CD14-positive monocyte (primary cell): ENCODE data around the gene NCL. TPM values are rescaled to one million over a fixed set of nuclear protein-coding genes. Genes with fewer than 3 reads are reported as not detected.

Experiments used
- DNase-seq, 3 donors: peaks; one replicate each; pipeline ENCODE4 v3.0.0-alpha.2; 2011 to 2022
- H2AFZ ChIP-seq: 2 replicates; pipeline ENCODE4 v1.6.0; 2012; ENCODE audit warnings: mild to moderate bottlenecking, low read depth, low read length, inconsistent platforms; ENCODE audit not compliant: insufficient read depth, poor library complexity, severe bottlenecking
- H3K27ac ChIP-seq, 2 donors: 1 replicate in 1 of 2; 2 replicates in 1 of 2; pipeline ENCODE4 v1.5.1; 2012 to 2013; ENCODE audit warnings: low read length in 2 of 2, control low read depth in 1 of 2, inconsistent platforms in 1 of 2, low read depth in 1 of 2, mild to moderate bottlenecking in 1 of 2
- H3K27me3 ChIP-seq, 2 donors: one replicate each; pipeline versions ENCODE4 v1.6.0 to v1.6.1; 2011 to 2013; ENCODE audit warnings: low read length in 2 of 2; ENCODE audit not compliant: control insufficient read depth in 2 of 2, insufficient read depth in 2 of 2
- H3K36me3 ChIP-seq, 2 donors: replicated peaks in 1 of 2; 1 replicate in 1 of 2; 2 replicates in 1 of 2; pipeline versions ENCODE4 v1.5.1 to v1.6.1; 2012 to 2013; ENCODE audit warnings: low read length in 2 of 2, control low read depth in 1 of 2, inconsistent platforms in 1 of 2, mild to moderate bottlenecking in 1 of 2; ENCODE audit not compliant: insufficient read depth in 2 of 2, control insufficient read depth in 1 of 2
- H3K4me1 ChIP-seq, 2 donors: 1 replicate in 1 of 2; 2 replicates in 1 of 2; pipeline versions ENCODE4 v1.5.1 to v1.6.1; 2012 to 2013; ENCODE audit warnings: low read length in 2 of 2, control low read depth in 1 of 2, inconsistent platforms in 1 of 2, mild to moderate bottlenecking in 1 of 2, moderate library complexity in 1 of 2; ENCODE audit not compliant: insufficient read depth in 2 of 2, control insufficient read depth in 1 of 2
- H3K4me2 ChIP-seq: replicated peaks from 2 replicates; pipeline ENCODE3; 2012; ENCODE audit warnings: low read length, moderate library complexity, mild to moderate bottlenecking; ENCODE audit not compliant: poor library complexity, severe bottlenecking; ENCODE audit errors: extremely low read depth
- H3K4me3 ChIP-seq, 3 experiments: fragments of 200-600 bp in 1 of 3; sonication (generic) in 1 of 3; replicated peaks in 1 of 3; 1 replicate in 2 of 3; 2 replicates in 1 of 3; pipeline ENCODE4 v1.5.1; 2011 to 2013; ENCODE audit warnings: low read length in 3 of 3, mild to moderate bottlenecking in 3 of 3, control low read depth in 2 of 3, low read depth in 2 of 3, inconsistent platforms in 1 of 3, moderate library complexity in 1 of 3
- H3K79me2 ChIP-seq: 2 replicates; pipeline ENCODE4 v1.6.0; 2012; ENCODE audit warnings: mild to moderate bottlenecking, control low read depth, inconsistent platforms, low read length, moderate library complexity; ENCODE audit not compliant: insufficient read depth
- H3K9ac ChIP-seq: 2 replicates; pipeline ENCODE4 v1.6.0; 2017; ENCODE audit warnings: low read length, mild to moderate bottlenecking; ENCODE audit not compliant: insufficient read depth, poor library complexity, severe bottlenecking
- H3K9me3 ChIP-seq, 2 donors: replicated peaks in 1 of 2; 1 replicate in 1 of 2; 2 replicates in 1 of 2; pipeline versions ENCODE4 v1.5.1 to v1.6.1; 2012 to 2013; ENCODE audit warnings: low read length in 2 of 2, control low read depth in 1 of 2; ENCODE audit not compliant: control insufficient read depth in 1 of 2, insufficient read depth in 1 of 2
- H4K20me1 ChIP-seq: 2 replicates; pipeline ENCODE4 v1.6.0; 2012; ENCODE audit warnings: mild to moderate bottlenecking, low read length, control low read depth, moderate library complexity; ENCODE audit not compliant: insufficient read depth
- H3K27ac Mint-ChIP-seq, 7 donors: one replicate each; pipeline ENCODE4 v1.8.0; 2020; ENCODE audit warnings: mild to moderate bottlenecking in 7 of 7, mixed read lengths in 7 of 7, moderate library complexity in 6 of 7, inconsistent platforms in 2 of 7
- H3K27me3 Mint-ChIP-seq, 3 donors: one replicate each; pipeline ENCODE4 v1.8.0; 2021 to 2022; ENCODE audit warnings: low read depth in 3 of 3, mild to moderate bottlenecking in 3 of 3, mixed read lengths in 3 of 3, moderate library complexity in 3 of 3, inconsistent platforms in 1 of 3
- H3K36me3 Mint-ChIP-seq, 2 donors: one replicate each; pipeline ENCODE4 v1.8.0; 2020; ENCODE audit warnings: mixed read lengths in 2 of 2, inconsistent platforms in 1 of 2, mild to moderate bottlenecking in 1 of 2
- H3K4me1 Mint-ChIP-seq: one replicate; pipeline ENCODE4 v1.8.0; 2020; ENCODE audit warnings: mild to moderate bottlenecking, mixed read lengths
- H3K4me3 Mint-ChIP-seq, 2 donors: one replicate each; pipeline ENCODE4 v1.8.0; 2020; ENCODE audit warnings: mild to moderate bottlenecking in 2 of 2, mixed read lengths in 2 of 2, moderate library complexity in 1 of 2
- H3K9me3 Mint-ChIP-seq, 7 donors: one replicate each; pipeline ENCODE4 v1.8.0; 2020 to 2022; ENCODE audit warnings: mixed read lengths in 7 of 7, mild to moderate bottlenecking in 6 of 7, moderate library complexity in 6 of 7, inconsistent platforms in 2 of 7
- WGBS: methylation state at CpG from one replicate; pipeline ENCODE4 v1.1.5; 2013; ENCODE audit warnings: missing lambda C conversion rate; ENCODE audit not compliant: insufficient coverage; 5-methylcytosine and 5-hydroxymethylcytosine counted together
- intact Hi-C, 2 donors: fragments of 100-400 bp; cut with micrococcal nuclease; formaldehyde crosslinking; loops; one replicate each; pipeline versions ENCODE4 v1.15.0 to v1.15.1; 2023
- polyA plus RNA-seq, 3 donors: library from polyadenylated mRNA; depleted of rRNA in 1 of 3; unstranded in 2 of 3; stranded (reverse) in 1 of 3; fragments of 300-500 nt in 2 of 3; fragments of >200 nt in 1 of 3; fragmentation: Illumina TruSeq in 2 of 3; gene quantifications; 1 replicate in 2 of 3; 2 replicates in 1 of 3; pipeline ENCODE4 v1.2.3, GENCODE V29; 2012 to 2021
- TF ChIP-seq, protein P1 (sequence below): fragments of 200-600 bp; IDR thresholded peaks from one replicate; pipeline ENCODE4 v1.8.0; 2022; ENCODE audit warnings: antibody characterized with exemption, mild to moderate bottlenecking

Gene NCL
- polyA plus RNA-seq, 3 donors: 26.2 to 143 (median 106) TPM

DNA sequence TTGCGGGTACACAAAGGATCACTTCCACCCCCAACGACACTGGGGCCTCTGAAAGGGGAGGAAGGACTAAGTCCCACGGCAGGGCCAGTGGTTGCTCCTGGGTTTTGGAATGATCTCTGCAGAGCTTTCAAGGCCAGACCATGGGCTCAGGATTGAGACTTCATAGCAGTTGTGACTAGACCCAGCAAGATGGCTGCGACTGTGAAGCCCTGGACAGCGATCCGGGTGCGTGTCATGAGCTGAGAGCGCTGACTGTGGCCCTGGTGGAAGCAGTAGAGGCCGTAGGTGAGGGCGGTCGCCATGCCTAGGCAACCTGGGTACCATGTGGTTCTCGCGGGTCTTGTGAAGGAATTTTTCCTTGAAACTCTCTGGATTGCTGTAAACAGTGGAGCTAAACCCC, 27.3 kb downstream of the NCL start:
- no peaks in the 10 kb centered on the region for H3K36me3 ChIP-seq
- TF ChIP-seq, protein P1, sequence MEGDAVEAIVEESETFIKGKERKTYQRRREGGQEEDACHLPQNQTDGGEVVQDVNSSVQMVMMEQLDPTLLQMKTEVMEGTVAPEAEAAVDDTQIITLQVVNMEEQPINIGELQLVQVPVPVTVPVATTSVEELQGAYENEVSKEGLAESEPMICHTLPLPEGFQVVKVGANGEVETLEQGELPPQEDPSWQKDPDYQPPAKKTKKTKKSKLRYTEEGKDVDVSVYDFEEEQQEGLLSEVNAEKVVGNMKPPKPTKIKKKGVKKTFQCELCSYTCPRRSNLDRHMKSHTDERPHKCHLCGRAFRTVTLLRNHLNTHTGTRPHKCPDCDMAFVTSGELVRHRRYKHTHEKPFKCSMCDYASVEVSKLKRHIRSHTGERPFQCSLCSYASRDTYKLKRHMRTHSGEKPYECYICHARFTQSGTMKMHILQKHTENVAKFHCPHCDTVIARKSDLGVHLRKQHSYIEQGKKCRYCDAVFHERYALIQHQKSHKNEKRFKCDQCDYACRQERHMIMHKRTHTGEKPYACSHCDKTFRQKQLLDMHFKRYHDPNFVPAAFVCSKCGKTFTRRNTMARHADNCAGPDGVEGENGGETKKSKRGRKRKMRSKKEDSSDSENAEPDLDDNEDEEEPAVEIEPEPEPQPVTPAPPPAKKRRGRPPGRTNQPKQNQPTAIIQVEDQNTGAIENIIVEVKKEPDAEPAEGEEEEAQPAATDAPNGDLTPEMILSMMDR: no peak
- H3K4me1 ChIP-seq: no peaks in the 10 kb centered on the region
- Mint-ChIP-seq H3K9me3 (peaks cover 2 to 8% (median 3%) of the 10 kb centered on the region in 7 donors), H3K27ac (peak overlapping the region in 1 of 7 donors; percentile 13), H3K4me1 (no peaks in the 10 kb centered on the region), H3K36me3 (no peaks in the 10 kb centered on the region), H3K4me3 (no peak overlapping the region), H3K27me3 (peaks cover 0 to 3% (median 2%) of the 10 kb centered on the region in 3 donors)
- H4K20me1 ChIP-seq: no peaks in the 10 kb centered on the region
- WGBS: 99% methylated on average over 9 of the region's 13 CpGs
- no peak overlapping the region for H3K4me2 ChIP-seq
- no peaks in the 10 kb centered on the region for H3K27me3 ChIP-seq
- H3K27ac ChIP-seq: no peak overlapping the region
- intact Hi-C loops: no loop called here
- H3K9ac ChIP-seq: no peak overlapping the region
- H3K79me2 ChIP-seq: no peaks in the 10 kb centered on the region
- H3K4me3 ChIP-seq: no peak overlapping the region
- no peak for DNase-seq
- peaks cover 1 to 6% of the 10 kb centered on the region in 2 donors for H3K9me3 ChIP-seq
- no peak overlapping the region for H2AFZ ChIP-seq

DNA sequence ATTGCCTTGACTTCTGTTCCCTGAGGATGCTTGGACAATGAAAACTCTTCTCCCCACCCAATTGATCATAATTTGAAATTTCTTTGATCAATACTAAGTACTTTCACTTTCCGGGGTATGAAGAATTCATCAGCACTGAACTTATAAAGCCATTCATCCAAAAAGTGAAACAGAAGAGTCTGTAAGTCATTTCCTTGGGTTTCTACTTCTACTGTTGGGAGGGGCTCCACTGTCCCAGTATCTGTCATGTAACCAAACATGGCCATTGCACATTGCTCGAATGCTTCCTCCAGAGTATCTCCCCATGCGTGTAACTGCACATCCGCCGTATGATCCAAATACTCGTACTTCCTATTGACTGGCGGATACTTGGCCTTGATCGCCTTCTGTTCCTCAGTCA, 30.3 kb downstream of the NCL start:
- Histone ChIP-seq H3K9ac (no peak overlapping the region), H4K20me1 (no peaks in the 10 kb centered on the region), H3K79me2 (no peaks in the 10 kb centered on the region), H3K4me2 (no peak overlapping the region), H3K27me3 (no peaks in the 10 kb centered on the region), H3K36me3 (no peaks in the 10 kb centered on the region), H3K4me1 (no peaks in the 10 kb centered on the region), H3K9me3 (peaks cover 7 to 20% of the 10 kb centered on the region in 2 donors), H3K27ac (no peak overlapping the region), H3K4me3 (no peak overlapping the region), H2AFZ (no peak overlapping the region)
- Mint-ChIP-seq H3K4me1 (no peaks in the 10 kb centered on the region), H3K27ac (no peak overlapping the region), H3K27me3 (peaks cover 1 to 5% (median 3%) of the 10 kb centered on the region in 3 donors), H3K9me3 (peaks cover 11 to 26% (median 19%) of the 10 kb centered on the region in 7 donors), H3K36me3 (no peaks in the 10 kb centered on the region), H3K4me3 (no peak overlapping the region)
- WGBS: 96% methylated on average over 7 of the region's 8 CpGs
- TF ChIP-seq, protein P1: no peak
- DNase-seq: no peak
- intact Hi-C loops: no loop called here
